CD14-positive monocyte (primary cell): Measurements from ENCODE around the gene TMEM175. TPM values are rescaled to one million over a fixed set of nuclear protein-coding genes. Genes with fewer than 3 reads are reported as not detected.

Experiments used
- DNase-seq, 3 donors: peaks; one replicate each; pipeline ENCODE4 v3.0.0-alpha.2; 2011 to 2022
- H2AFZ ChIP-seq: 2 replicates; pipeline ENCODE4 v1.6.0; 2012; ENCODE audit warnings: mild to moderate bottlenecking, low read depth, low read length, inconsistent platforms; ENCODE audit not compliant: insufficient read depth, poor library complexity, severe bottlenecking
- H3K27ac ChIP-seq, 2 donors: 1 replicate in 1 of 2; 2 replicates in 1 of 2; pipeline ENCODE4 v1.5.1; 2012 to 2013; ENCODE audit warnings: low read length in 2 of 2, control low read depth in 1 of 2, inconsistent platforms in 1 of 2, low read depth in 1 of 2, mild to moderate bottlenecking in 1 of 2
- H3K27me3 ChIP-seq, 2 donors: one replicate each; pipeline versions ENCODE4 v1.6.0 to v1.6.1; 2011 to 2013; ENCODE audit warnings: low read length in 2 of 2; ENCODE audit not compliant: control insufficient read depth in 2 of 2, insufficient read depth in 2 of 2
- H3K36me3 ChIP-seq, 2 donors: replicated peaks in 1 of 2; 1 replicate in 1 of 2; 2 replicates in 1 of 2; pipeline versions ENCODE4 v1.5.1 to v1.6.1; 2012 to 2013; ENCODE audit warnings: low read length in 2 of 2, control low read depth in 1 of 2, inconsistent platforms in 1 of 2, mild to moderate bottlenecking in 1 of 2; ENCODE audit not compliant: insufficient read depth in 2 of 2, control insufficient read depth in 1 of 2
- H3K4me1 ChIP-seq, 2 donors: 1 replicate in 1 of 2; 2 replicates in 1 of 2; pipeline versions ENCODE4 v1.5.1 to v1.6.1; 2012 to 2013; ENCODE audit warnings: low read length in 2 of 2, control low read depth in 1 of 2, inconsistent platforms in 1 of 2, mild to moderate bottlenecking in 1 of 2, moderate library complexity in 1 of 2; ENCODE audit not compliant: insufficient read depth in 2 of 2, control insufficient read depth in 1 of 2
- H3K4me2 ChIP-seq: replicated peaks from 2 replicates; pipeline ENCODE3; 2012; ENCODE audit warnings: low read length, moderate library complexity, mild to moderate bottlenecking; ENCODE audit not compliant: poor library complexity, severe bottlenecking; ENCODE audit errors: extremely low read depth
- H3K4me3 ChIP-seq, 3 experiments: fragments of 200-600 bp in 1 of 3; sonication (generic) in 1 of 3; replicated peaks in 1 of 3; 1 replicate in 2 of 3; 2 replicates in 1 of 3; pipeline ENCODE4 v1.5.1; 2011 to 2013; ENCODE audit warnings: low read length in 3 of 3, mild to moderate bottlenecking in 3 of 3, control low read depth in 2 of 3, low read depth in 2 of 3, inconsistent platforms in 1 of 3, moderate library complexity in 1 of 3
- H3K79me2 ChIP-seq: 2 replicates; pipeline ENCODE4 v1.6.0; 2012; ENCODE audit warnings: mild to moderate bottlenecking, control low read depth, inconsistent platforms, low read length, moderate library complexity; ENCODE audit not compliant: insufficient read depth
- H3K9ac ChIP-seq: 2 replicates; pipeline ENCODE4 v1.6.0; 2017; ENCODE audit warnings: low read length, mild to moderate bottlenecking; ENCODE audit not compliant: insufficient read depth, poor library complexity, severe bottlenecking
- H3K9me3 ChIP-seq, 2 donors: replicated peaks in 1 of 2; 1 replicate in 1 of 2; 2 replicates in 1 of 2; pipeline versions ENCODE4 v1.5.1 to v1.6.1; 2012 to 2013; ENCODE audit warnings: low read length in 2 of 2, control low read depth in 1 of 2; ENCODE audit not compliant: control insufficient read depth in 1 of 2, insufficient read depth in 1 of 2
- H4K20me1 ChIP-seq: 2 replicates; pipeline ENCODE4 v1.6.0; 2012; ENCODE audit warnings: mild to moderate bottlenecking, low read length, control low read depth, moderate library complexity; ENCODE audit not compliant: insufficient read depth
- H3K27ac Mint-ChIP-seq, 7 donors: one replicate each; pipeline ENCODE4 v1.8.0; 2020; ENCODE audit warnings: mild to moderate bottlenecking in 7 of 7, mixed read lengths in 7 of 7, moderate library complexity in 6 of 7, inconsistent platforms in 2 of 7
- H3K27me3 Mint-ChIP-seq, 3 donors: one replicate each; pipeline ENCODE4 v1.8.0; 2021 to 2022; ENCODE audit warnings: low read depth in 3 of 3, mild to moderate bottlenecking in 3 of 3, mixed read lengths in 3 of 3, moderate library complexity in 3 of 3, inconsistent platforms in 1 of 3
- H3K36me3 Mint-ChIP-seq, 2 donors: one replicate each; pipeline ENCODE4 v1.8.0; 2020; ENCODE audit warnings: mixed read lengths in 2 of 2, inconsistent platforms in 1 of 2, mild to moderate bottlenecking in 1 of 2
- H3K4me1 Mint-ChIP-seq: one replicate; pipeline ENCODE4 v1.8.0; 2020; ENCODE audit warnings: mild to moderate bottlenecking, mixed read lengths
- H3K4me3 Mint-ChIP-seq, 2 donors: one replicate each; pipeline ENCODE4 v1.8.0; 2020; ENCODE audit warnings: mild to moderate bottlenecking in 2 of 2, mixed read lengths in 2 of 2, moderate library complexity in 1 of 2
- H3K9me3 Mint-ChIP-seq, 7 donors: one replicate each; pipeline ENCODE4 v1.8.0; 2020 to 2022; ENCODE audit warnings: mixed read lengths in 7 of 7, mild to moderate bottlenecking in 6 of 7, moderate library complexity in 6 of 7, inconsistent platforms in 2 of 7
- WGBS: methylation state at CpG from one replicate; pipeline ENCODE4 v1.1.5; 2013; ENCODE audit warnings: missing lambda C conversion rate; ENCODE audit not compliant: insufficient coverage; 5-methylcytosine and 5-hydroxymethylcytosine counted together
- intact Hi-C, 2 donors: fragments of 100-400 bp; cut with micrococcal nuclease; formaldehyde crosslinking; loops; one replicate each; pipeline versions ENCODE4 v1.15.0 to v1.15.1; 2023
- polyA plus RNA-seq, 3 donors: library from polyadenylated mRNA; depleted of rRNA in 1 of 3; unstranded in 2 of 3; stranded (reverse) in 1 of 3; fragments of 300-500 nt in 2 of 3; fragments of >200 nt in 1 of 3; fragmentation: Illumina TruSeq in 2 of 3; gene quantifications; 1 replicate in 2 of 3; 2 replicates in 1 of 3; pipeline ENCODE4 v1.2.3, GENCODE V29; 2012 to 2021
- TF ChIP-seq, protein P1 (sequence below): fragments of 200-600 bp; IDR thresholded peaks from one replicate; pipeline ENCODE4 v1.8.0; 2022; ENCODE audit warnings: antibody characterized with exemption, mild to moderate bottlenecking

The TMEM175 gene
- polyA plus RNA-seq, 3 donors, result 18.9 to 216 (median 20.7) TPM

DNA sequence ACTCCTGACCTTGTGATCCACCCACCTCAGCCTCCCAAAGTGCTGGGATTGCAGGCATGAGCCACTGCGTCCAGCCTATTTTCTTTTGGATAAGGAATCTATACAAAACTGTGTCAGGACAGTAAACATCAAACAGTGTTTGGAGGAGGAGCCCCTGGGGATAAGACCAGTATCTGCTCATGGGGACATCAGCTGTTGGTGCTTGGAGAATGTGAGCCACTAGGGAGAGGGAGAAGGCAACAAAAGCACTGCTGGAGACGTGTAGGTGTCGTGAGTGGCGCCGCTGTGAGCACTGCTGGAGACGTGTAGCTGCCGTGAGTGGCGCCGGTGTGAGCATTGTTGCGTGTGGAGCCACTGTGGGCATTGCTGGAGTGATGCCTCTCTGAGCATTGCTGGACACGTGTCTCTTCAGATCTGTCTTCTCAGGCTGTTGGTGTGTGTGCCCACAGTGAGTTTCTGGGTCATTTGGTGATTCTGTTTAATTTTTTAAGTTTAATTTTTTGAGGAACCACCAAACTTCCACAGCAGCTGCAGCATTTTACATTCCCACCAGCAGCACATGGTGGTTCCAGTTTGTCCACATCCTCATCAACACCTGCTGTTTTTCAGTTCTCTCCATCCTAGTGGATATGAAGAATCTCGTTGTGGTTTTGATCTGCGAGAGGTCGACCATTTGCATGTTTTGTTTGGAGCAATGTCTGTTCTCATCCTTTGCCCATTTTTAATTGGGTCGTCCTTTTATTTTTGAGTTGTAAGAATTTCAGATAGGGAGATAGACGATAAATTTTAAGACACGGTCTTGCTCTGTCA, 22.2 kb downstream of the TMEM175 start:
- Histone ChIP-seq H3K79me2 (no peaks in the 10 kb centered on the region), H3K27me3 (no peaks in the 10 kb centered on the region), H3K4me2 (no peak overlapping the region), H3K4me1 (no peaks in the 10 kb centered on the region), H3K27ac (no peak overlapping the region), H2AFZ (no peak overlapping the region), H3K9ac (no peak overlapping the region), H3K36me3 (peaks cover 46 to 82% of the 10 kb centered on the region in 2 donors), H3K9me3 (no peaks in the 10 kb centered on the region), H3K4me3 (no peak overlapping the region), H4K20me1 (peaks cover 17% of the 10 kb centered on the region)
- peak overlapping the region in 1 of 7 donors; percentile 2 for H3K27ac Mint-ChIP-seq
- 99% methylated on average over 10 of the region's 17 CpGs for WGBS
- H3K4me1 Mint-ChIP-seq, result no peaks in the 10 kb centered on the region
- intact Hi-C loops, result no loop called here
- peaks cover 0 to 6% (median 0%) of the 10 kb centered on the region in 7 donors for H3K9me3 Mint-ChIP-seq
- TF ChIP-seq, protein P1, sequence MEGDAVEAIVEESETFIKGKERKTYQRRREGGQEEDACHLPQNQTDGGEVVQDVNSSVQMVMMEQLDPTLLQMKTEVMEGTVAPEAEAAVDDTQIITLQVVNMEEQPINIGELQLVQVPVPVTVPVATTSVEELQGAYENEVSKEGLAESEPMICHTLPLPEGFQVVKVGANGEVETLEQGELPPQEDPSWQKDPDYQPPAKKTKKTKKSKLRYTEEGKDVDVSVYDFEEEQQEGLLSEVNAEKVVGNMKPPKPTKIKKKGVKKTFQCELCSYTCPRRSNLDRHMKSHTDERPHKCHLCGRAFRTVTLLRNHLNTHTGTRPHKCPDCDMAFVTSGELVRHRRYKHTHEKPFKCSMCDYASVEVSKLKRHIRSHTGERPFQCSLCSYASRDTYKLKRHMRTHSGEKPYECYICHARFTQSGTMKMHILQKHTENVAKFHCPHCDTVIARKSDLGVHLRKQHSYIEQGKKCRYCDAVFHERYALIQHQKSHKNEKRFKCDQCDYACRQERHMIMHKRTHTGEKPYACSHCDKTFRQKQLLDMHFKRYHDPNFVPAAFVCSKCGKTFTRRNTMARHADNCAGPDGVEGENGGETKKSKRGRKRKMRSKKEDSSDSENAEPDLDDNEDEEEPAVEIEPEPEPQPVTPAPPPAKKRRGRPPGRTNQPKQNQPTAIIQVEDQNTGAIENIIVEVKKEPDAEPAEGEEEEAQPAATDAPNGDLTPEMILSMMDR, result no peak
- DNase-seq, result no peak
- H3K36me3 Mint-ChIP-seq, result peaks cover 50 to 79% of the 10 kb centered on the region in 2 donors
- no peak overlapping the region for H3K4me3 Mint-ChIP-seq
- no peaks in the 10 kb centered on the region for H3K27me3 Mint-ChIP-seq

DNA sequence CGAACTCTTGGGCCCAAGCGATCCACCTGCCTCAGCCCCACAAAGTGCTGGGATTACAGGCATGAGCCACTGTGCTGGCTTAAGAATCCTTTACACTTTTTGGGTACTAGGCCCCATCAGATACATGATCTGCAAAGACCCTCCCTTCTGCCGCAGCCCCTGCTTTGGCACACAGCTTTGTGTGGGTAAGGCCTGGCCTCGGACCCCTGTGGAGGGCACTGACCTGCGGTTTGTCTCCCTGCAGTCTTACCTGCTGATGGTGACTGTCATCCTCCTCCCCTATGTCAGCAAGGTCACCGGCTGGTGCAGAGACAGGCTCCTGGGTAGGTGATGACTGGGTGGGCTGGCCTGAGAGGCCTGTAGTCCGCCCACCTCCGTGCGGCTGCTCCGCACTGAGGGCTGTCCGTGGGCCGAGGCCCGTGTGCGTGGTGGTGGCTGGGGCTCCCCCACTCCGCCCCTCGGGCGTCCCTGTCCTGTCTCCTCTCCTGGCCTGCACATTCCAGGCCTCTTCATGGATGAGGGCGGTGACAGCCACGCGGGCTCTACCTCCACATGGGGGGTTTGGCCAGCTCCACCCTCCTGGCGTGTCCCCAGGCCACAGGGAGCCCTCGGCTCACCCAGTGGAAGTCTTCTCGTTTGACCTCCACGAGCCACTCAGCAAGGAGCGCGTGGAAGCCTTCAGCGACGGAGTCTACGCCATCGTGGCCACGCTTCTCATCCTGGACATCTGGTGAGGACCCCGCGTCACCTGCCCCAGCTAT, 23.1 kb downstream of the TMEM175 start:
- Mint-ChIP-seq H3K27me3 (no peaks in the 10 kb centered on the region), H3K9me3 (peaks cover 0 to 6% (median 0%) of the 10 kb centered on the region in 7 donors), H3K4me1 (no peaks in the 10 kb centered on the region), H3K27ac (no peak overlapping the region), H3K4me3 (no peak overlapping the region), H3K36me3 (peaks cover 46 to 80% of the 10 kb centered on the region in 2 donors)
- peaks cover 18% of the 10 kb centered on the region for H4K20me1 ChIP-seq
- TF ChIP-seq, protein P1, result no peak
- H3K9ac ChIP-seq, result no peak overlapping the region
- no peak overlapping the region for H3K4me2 ChIP-seq
- no peaks in the 10 kb centered on the region for H3K9me3 ChIP-seq
- H3K36me3 ChIP-seq, result peaks cover 44 to 91% of the 10 kb centered on the region in 2 donors
- no peaks in the 10 kb centered on the region for H3K27me3 ChIP-seq
- no peak overlapping the region for H2AFZ ChIP-seq
- no peaks in the 10 kb centered on the region for H3K79me2 ChIP-seq
- no peak overlapping the region for H3K27ac ChIP-seq
- DNase-seq, result no peak
- H3K4me1 ChIP-seq, result no peaks in the 10 kb centered on the region
- 95% methylated on average over 25 of the region's 33 CpGs for WGBS
- intact Hi-C loops, result no loop called here
- H3K4me3 ChIP-seq, result no peak overlapping the region
